HG03354 (cell line): ENCODE data around the gene MRTFB.

Experiments used
- ATAC-seq: cut with Tn5 transposase; IDR thresholded peaks from one replicate; pipeline ENCODE4 v1.9.1; 2021; ENCODE audit warnings: mild to moderate bottlenecking; ENCODE audit not compliant: unreplicated experiment, poor library complexity, severe bottlenecking

Gene MRTFB

GRCh38 chr16:14205666-14206065 is 134.5 kb downstream of the MRTFB start:
- ATAC-seq, result no peak

DNA sequence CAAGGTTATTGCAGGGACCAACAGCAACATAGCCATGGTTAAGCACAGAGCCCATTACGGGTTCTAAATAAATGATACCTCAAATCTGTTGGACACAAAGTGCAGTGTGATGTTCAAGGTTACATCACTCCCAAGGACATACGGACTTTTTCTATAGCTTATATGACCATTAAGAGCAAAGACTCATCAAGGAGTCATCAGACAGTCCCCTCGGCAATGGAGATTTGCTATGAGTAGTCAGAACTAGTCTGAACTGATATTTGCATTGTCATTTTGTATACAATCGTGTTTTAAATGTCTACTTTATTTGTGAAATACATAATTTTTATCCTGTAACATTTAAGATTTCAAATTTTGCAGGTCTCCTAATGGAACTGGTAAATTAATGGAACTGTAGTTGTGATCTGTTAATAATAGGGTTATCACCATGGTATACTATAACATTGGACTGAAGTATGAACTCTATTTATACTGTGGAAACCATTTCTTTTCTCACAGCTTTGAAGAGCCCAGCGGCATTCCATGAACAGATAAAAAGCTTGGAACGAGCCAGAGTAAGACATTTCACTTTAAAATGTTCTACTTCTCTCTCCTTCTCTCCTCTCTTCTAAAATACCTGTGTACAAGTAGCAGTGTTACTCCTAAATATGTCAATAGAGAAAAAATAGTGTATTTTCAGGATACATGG is 140.9 kb downstream of the MRTFB start:
- no peak for ATAC-seq

DNA sequence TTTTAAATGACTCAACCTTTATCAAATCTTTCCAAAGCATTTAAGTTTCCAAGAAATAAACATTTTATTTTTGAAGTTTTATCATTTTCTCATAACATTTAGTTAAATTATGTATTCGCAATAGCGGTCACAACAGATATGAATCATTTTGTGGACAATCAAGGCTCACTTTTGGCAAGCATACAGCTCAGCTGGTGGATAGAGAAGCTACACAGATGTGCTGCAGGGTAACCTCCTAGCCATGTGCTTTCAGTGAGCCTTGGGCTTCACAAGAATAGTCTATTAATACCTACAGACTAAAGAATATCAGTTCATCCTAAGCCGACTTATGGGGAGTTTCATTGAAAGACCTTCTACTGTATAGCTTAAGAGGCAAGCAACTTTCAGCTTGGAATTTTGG is 144.8 kb downstream of the MRTFB start:
- no peak for ATAC-seq

- ATAC-seq, result no peak
Observed at GRCh38 chr16:14219983-14220382, 148.9 kb downstream of the MRTFB start.

GRCh38 chr16:14223632-14224031 is 152.5 kb downstream of the MRTFB start:
- no peak for ATAC-seq

DNA sequence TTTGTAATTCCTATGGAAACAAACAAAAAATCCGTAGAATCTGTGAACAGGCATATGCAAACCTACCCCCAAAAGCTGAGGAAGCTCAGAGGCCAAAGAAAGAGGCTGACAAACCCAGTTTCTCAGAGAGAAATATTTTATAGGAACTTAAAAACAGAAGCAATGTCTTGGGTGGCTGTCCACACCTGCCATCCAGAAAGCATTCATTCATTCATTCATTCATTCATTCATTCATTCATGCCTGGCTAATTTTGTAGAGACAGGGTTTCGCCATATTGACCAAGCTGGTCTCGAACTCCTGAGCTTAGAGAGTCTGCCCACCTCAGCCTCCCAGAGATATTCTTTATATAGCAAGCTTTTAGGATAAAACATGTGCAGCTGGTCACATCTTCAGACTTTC is 154.3 kb downstream of the MRTFB start:
- ATAC-seq, result no peak

GRCh38 chr16:14232106-14232864 is 161.2 kb downstream of the MRTFB start:
- no peak for ATAC-seq

GRCh38 chr16:14236401-14236800 is 165.3 kb downstream of the MRTFB start:
- no peak for ATAC-seq

DNA sequence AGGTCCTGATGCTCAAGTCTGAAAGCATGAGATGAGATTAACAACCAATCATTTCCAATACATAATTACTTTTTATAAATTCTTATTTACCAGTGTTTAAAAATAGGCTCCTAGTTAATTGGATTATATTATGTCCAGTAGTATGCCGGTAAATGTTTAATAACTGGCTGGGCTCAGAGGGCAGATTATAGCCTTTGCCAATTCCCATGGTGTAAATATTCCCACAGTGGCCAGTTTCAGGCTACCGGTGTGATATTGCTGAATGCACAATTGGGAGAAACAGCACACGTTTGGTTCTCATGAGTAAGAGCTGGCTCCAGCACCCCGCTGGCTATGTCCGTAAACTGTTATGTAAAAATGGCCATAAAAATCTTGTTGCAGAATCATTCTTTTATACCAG is 167.6 kb downstream of the MRTFB start:
- no peak for ATAC-seq

GRCh38 chr16:14239791-14240190 is 168.7 kb downstream of the MRTFB start:
- no peak for ATAC-seq

GRCh38 chr16:14240219-14240843 is 169.2 kb downstream of the MRTFB start:
- ATAC-seq, result no peak

DNA sequence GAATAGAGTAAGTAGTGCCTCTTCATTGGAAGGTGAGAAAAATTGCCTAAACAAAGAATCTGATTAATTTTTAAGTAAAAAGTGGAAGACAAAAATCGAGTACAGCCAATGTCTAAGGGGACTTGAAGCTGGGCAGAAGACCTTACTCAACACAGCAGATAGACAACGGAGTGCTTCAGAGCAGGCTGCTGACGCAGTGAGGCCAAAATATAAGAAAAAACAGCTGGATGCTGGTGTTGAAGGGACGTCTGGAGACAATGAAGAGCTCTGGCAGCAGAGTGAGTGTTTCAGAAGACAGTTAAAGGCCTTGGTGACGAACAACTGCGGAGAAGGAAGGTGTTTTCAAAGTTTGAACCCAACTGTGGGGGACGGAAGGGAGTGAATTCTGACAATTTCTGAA is 169.8 kb downstream of the MRTFB start:
- no peak for ATAC-seq

DNA sequence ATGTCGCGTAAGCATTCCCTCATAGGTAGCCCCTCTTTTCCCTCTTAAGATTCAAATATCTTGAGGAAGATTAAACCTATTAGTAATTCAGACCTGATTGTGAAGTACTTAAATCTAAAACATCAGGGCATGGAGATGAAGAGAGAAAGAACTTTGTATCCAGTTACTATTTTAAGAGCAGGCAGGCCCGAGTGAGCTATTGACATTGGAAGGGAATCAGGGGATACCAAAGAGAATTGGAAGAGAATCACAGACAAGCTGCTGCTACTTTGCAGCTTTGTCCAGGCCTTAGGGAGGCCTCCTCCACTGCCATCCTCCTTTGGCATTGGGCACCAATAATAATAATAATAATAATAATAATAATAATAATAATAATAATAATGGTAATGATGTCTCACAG is 170.5 kb downstream of the MRTFB start:
- no peak for ATAC-seq

DNA sequence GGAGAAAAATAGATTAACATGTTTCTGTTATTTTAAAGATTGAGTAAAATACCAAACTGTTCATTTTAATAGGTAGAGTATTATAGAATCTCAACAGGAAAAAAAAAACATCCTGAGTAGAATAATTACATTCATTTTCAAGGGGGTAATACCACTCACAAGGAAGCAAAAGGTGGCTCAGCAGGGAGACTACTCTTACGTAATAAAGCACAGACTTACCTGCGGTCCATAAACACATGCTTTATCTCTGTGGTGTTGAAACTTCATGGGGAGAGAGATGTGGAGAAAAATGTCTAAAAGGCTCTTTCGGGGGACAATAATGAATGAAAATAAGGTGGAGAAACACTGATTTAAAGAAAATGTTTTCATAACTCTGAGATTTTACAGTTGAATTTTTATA is 171.7 kb downstream of the MRTFB start:
- no peak for ATAC-seq

DNA sequence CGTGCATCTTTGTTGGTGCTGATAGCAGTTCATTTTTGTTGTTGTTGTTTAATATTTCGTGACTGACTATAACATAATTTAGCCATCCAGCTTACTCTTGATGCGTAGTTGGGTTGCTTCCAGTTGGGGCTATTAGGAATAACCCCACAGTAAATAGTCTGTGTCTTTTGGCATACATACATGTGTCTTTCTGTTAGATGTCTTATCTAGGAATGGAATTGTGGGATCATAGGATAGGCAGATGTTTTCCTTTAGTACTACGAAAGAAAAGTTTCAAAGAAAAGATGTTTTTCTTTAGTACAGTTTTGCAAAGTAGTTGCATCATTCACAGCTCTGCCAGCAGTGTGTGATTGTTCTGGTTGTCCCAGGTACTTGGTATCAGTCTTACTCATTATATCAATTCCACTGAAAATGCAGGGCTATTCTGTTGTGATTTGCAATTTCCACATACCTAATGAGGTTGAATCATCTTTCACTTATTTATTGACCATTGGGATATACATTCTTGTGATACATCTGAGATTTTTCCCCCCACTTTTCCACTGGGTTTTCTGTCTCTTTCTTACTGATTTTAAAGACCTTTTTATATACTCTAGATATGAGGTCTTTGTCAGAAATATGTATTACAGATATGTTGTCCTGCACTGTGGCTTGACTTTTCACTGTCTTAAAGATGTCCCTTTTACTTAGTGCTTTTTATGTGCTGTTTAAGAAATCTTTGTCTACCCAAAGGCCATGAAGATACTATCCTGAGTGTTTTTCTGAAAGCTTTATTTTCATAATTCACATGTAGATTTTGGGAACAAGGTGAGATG is 173.3 kb downstream of the MRTFB start:
- no peak for ATAC-seq

GRCh38 chr16:14248791-14249190 is 177.7 kb downstream of the MRTFB start:
- ATAC-seq, result no peak

DNA sequence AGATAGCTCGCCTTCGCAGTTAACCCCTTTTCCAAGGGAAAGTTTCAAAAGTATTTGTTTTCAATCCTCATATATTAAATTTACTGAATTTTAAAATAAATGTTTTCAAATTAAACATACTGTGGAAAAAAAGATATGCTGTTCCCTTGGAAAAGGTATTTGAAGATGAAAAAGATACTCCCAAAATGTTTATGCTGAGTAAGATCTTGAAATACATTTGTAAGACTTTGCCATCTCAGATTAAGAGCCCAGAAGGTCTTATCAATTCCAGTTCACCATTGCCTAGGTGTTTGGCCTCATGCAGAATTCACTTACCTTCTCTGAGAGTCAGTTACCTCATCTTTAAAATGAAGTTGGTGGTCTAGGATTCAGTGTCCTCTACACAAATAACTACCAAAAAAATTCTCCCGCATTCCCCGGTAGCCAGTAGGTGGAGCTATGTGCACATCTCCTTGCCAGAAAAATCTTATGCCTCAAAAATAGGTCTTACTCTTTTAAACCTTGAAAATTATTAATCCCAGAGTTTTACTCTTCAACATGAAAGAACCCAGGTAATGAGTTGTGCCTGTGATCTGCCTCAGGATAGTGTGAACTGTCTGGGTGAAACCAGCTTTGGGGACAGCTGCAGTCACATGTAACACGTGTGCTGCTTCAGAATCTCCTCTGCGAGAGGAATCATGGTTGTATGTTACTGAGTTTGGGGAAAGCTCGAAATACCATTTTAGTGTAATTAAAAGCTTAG is 178.3 kb downstream of the MRTFB start:
- ATAC-seq, result no peak

GRCh38 chr16:14251419-14251818 is 180.3 kb downstream of the MRTFB start:
- no peak for ATAC-seq

DNA sequence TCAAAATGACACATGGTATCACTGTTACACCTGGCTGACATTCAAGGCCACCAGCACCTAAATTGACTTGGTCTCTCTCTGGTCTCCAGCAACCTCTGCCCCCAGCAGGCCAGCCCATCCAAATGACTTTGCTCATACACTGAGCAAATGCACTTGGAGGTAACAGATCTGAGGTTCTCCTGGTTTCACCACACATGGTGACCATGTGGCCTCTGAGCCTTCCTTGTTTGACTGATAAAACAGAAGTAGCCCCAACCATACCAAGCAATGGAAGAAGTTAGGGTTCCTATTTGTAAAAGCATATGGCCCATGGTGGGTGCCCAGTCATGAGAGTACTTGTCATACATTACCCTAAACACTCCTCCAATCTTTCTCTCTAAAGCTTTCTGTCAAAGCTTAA is 181.7 kb downstream of the MRTFB start:
- no peak for ATAC-seq

DNA sequence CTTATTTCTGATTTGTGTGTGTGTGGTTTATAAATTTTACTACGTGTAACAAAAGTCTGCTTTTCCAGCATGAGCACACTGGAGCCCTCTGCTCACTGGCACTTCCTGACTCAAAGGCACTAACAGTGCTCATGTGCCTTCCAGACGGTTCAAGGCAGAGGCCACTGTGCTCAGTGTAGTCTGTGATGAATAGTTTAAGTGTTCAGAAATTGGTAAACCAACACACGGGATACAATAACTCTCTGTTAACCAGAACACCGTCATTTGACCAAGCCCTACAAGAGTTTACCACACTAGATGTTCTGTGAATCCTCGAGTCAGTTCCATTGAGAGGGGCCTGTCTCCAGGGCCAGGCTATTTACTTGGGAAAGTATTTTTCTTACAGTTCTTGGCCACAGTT is 191.9 kb downstream of the MRTFB start:
- no peak for ATAC-seq
